Activated CD8-positive, alpha-beta memory T cell treated with anti-CD3 and anti-CD28 coated beads for 24 hours (primary cell): ENCODE data around the gene RPS6KA6.

Experiments
- DNase-seq: peaks from one replicate; pipeline ENCODE4 v3.0.0-alpha.2; 2020

RPS6KA6 gene

DNA sequence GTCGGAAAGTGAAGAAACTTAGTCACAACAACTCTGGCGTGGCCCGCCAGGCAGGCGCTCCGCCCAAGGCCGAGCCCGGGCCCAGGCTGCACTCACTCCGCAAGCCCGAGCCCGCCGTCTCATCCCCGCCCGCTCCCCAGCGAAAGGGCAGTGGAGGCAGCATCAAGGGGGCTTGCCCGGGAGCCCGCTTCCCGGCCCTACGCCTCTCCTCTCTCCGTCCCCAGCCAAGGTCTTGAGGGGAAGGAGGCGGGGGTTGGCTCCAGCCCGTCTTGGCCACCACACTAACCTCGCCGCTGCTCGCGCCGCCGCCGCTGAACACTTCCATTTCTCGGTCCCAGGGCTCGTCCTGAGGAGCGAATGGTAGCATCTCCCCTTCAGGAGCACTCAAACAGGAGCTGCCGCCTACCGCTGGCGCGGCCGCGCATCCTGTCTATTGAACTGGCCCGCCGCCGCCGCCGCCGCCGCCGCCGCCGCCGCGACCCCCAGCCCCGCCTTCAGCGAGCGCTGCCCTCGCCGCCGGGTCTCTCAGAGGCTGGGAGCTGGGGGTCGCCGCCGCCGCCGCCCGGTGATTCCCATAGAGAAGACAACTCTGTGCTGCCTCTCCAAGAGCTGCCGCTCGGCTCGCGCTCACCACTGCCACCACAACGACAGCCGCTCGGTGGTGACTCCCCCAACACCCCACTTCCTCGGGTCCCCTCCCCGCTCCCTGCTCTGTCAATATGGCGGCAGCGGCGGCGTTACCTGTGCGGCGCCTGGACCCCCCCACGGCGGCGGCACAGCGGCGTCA lies at the start of gene RPS6KA6:
RPS6KA6 (minus strand) TSS at position 667 of the 787 bp plus-strand sequence; CDS start at position 367, 300 bp downstream.
- peak; percentile 54 for DNase-seq

DNA sequence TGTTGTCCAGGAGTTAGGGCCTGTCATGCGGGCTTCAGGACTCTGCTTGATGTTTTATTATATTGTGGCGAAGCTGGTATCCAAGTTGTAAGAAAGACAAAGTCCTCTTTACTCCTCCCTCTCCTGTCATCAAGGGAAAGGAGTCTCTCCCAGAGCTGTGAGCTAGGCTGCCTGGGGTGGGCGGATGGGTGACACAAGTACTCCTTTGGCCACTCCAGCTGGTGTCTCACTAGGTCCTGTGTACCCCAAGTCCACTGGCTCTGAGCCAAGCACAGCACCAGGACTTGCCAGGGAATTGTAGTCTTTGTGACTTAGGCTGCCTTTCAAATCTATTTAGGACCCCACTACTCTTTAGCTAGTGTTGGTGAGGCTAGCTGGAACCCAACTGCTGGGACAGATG lies 36.7 kb upstream of the RPS6KA6 start:
- DNase-seq = no peak

DNA sequence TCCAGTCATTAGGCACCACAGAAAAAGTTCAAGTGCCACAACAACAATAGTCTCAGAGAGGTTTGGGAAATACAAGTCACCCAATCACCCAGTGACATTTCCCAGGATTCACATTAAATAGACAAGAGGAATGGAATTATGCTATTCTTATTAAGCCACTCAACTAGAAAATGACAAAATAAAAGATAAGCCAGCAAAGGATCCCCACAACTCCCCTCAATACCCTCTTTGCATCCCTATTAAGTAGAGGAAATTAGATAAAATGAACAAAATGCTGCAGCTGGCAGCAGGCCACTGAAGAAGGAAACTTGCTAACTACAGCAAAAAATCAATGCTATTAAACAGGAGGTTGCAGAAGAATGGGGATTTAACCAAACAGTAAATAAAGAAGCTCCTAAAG lies 35.3 kb upstream of the RPS6KA6 start:
- no peak for DNase-seq

DNA sequence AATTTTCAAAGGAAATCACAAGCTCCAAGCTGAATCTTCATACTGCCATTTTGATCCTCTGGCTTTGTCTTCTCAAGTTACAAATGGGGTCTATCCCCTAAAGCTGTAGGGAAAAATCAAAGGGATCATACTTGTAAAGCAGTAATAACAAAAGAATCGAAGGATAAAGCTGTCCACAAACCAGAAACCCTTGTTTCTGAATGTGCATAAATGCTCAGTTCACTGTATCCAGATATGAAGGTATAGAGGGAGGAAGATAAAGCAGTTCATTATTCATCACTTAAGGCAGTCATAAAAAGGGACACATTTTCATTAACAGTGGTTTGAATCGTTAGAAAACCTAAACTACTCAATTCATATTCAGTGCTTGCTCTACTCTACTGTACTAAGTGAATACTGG lies 33.2 kb upstream of the RPS6KA6 start:
- DNase-seq = no peak

DNA sequence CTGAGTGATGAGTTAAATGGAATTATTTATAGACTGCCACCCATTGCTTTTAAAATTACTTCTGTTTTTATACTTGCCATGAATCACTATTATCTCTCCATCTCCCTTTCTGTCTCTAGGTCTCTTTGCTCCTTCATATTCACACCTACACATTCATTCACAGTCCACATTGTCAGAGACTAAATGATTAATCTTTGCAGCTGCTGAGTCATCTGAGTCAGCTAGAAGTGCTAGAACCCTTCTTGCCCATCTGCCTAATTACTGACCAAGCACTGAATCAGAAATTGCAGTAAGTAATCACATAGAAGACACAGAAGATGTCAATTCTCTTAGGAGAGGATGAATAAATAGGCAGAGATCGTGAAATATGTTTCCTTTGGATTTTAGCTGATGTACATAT lies 31.6 kb upstream of the RPS6KA6 start:
- DNase-seq = no peak

DNA sequence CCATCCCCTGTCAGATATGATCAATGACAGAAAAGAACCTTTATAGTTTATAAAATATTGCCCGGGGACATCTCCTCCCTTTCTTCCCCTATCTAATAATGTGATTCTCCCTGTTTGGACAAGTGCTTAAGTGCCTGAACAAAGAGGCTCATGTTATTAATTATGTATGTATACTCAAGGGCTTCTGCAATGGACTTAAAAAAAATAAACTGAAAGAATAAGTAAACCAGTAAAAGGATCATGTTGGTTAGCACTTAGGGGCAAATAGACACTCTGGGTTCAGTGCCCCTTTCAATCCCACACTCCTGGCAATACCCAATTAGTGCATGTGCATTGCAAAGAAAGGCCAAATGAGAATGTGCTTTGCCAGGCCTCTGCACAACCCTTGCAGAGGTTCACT lies 30.7 kb upstream of the RPS6KA6 start:
- no peak for DNase-seq

DNA sequence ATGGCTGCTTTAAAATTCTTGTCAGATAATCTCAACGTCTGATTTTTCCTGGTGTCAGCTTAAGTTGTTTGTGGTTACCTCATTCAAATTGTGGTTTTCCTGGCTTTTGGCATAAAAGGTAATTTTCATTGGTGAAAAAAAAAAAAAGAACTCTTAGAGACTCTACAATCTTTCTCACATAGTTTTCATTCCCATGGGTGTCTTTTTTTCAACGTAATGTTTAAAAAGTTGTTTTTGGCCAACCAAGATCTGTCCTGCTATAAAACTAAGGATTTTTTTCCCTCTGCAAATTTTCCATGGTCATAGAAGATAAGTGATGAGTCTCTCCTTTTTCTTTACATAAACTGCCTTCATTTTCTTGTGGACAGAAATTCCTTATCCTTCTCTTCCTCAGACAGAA lies 28.9 kb upstream of the RPS6KA6 start:
- DNase-seq = no peak

DNA sequence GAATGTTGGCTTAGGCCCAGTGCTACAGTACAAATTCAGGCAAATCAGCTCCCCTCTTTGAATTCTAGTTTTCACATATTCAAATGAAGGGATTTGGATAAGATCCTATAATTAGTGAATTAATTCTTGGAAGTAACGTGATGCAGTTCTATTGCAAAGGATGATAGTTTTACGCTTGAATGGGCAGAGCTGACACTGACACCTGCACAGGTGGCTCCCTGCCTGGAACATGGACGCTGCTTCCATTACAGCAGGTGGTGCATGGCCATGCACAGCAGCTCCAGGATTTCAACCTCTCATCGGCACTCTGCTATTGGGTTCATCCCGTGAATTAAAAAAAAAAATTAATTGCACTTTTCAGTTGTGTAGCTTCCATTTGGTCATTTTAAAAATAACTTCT lies 28.4 kb upstream of the RPS6KA6 start:
- no peak for DNase-seq

DNA sequence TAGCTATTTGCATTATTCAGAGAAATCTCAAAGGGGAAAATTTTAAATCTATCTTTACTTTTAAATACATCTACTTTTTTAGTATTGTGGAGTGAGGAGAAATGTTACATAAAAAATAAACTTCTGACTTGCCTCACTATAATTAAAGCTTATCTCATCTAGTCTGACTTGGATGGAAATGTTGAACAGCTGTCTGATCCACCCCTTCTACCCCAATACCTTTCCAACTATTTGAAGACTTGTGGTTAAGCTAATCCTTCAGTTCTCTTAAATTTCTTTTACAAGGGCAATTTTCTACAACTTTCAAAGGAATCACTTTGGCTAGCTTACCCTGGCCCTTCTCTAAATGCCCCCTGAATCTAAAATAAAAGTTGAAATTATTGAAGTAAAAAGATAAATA lies 17.3 kb upstream of the RPS6KA6 start:
- DNase-seq = no peak

DNA sequence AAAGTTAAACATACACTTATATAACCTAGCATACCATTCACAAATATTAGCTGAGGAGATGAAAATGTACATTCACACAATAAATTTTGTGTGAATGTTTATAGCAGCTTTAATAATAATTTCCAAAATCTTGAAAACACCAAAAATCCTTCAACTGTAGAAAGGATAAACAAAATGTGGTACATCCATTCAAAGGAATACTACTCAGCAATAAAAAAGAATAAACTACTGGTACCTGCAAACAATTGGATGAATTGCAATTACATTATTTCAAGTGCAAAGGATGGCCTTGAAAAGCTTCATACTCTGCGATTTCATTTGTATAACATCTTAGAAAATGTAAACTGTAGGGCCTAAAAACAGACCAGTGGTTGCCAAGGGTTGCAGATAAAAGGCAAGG lies 11.7 kb upstream of the RPS6KA6 start:
- DNase-seq = no peak

DNA sequence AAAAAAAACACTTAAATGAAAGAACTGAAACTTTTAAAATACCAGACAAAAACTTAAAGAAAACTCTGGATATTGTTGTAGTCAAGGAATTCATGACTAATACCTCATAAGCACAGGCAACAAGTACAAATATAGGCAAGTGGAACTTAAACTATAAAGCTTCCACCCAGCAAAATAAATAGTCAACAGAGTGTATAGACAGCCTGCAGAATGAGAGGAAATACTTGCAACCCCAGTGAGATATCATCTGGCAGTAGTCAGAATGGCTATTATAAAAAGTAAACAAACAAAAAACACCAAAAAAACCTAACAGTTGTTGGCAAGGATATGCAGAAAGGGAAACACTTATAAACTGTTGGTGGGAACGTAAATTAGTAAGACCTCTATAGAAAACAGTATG lies 9.6 kb upstream of the RPS6KA6 start:
- DNase-seq = no peak

DNA sequence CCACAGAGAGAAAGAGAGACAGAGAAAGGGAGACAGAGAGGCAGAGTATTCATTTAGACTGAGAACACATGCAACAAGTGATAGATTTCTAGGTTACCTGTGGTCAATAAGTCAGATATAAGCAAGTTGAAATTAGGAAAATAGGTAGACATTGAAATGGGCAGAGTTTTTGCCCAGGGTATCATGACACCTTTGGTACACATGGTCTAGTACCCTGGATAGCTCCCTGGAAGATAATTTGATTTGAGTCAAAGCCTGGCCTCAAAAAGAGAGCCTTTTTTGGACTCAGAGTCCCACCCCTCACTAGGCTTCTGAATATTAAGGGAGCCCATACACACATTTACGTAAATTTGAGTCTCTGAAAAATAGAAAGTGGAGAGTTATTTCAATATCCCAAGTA lies 4.0 kb upstream of the RPS6KA6 start:
- DNase-seq = no peak

DNA sequence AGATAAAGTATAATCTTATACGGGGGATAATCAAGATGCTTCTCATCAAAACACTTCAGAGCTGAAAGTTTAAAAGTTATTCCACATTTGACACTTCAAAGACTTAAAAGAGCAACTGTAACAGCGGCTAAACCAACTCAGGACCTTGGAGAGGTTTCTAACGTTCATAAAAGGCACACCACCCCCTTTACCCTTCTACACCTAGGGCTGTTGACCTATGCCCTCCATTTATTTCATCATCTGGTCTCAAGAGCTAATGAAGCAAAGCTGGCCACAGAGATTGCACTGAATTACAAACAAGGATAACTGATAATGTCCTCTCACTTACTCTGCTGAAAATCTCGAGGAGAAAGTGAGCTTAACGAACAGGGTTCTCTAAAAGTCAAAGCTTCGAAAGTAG lies 1.1 kb upstream of the RPS6KA6 start:
- no peak for DNase-seq

DNA sequence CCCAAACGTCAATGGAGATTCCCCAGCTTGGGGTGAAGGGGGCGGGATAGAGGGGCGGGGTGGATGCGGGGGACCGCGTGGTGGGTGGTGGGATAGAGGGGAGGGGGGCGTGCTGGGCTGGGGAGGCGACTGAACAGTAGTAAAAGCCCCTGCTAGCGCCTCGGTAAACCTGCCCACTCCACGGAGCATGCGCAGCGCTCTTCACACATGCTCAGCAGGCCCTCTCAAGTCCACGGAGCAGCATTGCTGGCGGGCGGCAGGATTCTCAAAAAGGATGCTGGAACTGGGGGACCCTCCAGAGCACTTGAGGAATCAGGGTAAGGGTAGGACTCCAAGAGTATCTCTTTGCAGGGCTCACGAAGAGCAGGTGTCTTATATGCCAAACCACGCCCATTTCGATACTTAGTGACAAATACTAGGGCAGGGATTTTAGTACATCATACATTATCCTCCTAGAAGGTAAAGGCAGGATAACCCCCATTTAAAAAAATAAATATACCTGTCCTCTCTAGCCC lies 378 bp upstream of the RPS6KA6 start:
- peak; percentile 56 for DNase-seq

DNA sequence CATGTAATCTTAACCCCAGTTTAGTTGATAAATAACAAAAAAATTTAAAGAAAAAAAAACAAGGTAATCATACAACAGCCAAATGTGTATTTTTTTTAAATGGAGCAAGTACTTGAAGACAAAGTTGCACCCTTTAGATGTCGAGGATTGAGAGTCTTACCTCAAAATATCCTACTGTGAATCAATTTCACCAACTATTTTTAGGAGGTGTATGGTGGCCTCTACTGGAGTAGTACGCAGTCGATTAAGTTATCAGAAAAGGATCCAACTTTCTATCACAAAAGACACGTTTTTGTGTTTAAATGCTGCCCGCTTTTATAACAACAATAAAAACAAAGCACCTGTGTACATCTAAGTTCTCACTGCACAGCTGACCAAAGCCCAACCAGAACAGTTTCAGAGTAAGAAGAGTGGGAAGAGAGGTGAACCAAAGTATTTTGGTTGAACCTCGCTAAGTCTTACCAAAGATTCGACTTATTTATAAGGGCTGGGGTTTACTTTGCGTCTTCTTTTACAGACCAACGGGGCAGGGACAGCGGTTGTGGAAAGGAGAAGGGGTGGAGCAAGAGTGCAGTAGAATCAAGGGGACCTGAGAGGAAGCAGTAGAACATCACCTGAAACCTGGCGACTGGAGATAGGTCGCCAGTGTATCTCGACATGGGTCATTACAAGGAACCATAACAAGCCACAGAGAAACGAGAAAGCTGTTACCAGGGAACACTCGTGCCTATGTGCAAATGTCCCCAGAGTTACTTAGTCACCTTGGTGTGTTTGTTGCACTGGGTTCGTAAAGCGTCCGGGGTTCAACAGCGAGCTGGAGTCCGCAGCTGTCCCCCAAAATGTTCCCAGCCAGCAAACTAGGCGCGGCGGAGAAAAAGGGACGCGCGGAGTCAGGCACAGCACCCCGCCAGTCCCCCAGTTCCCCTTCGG lies 1.1 kb downstream of the RPS6KA6 start:
- DNase-seq = no peak

DNA sequence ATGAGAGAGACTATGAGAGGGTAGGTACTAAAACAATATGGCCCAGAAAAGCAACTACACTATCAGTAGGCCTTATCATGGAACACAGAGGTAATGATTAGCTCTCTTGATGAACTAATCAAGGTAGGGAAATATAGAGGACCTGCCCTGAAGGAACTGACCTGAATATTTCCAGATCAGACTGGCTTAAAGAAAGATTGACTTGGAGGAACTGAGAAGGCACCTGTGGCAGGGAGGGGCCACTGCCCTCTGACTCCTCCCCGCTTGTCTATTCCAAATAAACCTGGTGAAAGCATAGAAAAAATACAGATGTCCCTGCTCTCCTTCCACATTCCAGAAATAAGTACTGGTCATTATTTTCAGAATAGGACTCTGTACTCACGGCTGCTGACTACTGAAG lies 5.5 kb downstream of the RPS6KA6 start:
- no peak for DNase-seq

DNA sequence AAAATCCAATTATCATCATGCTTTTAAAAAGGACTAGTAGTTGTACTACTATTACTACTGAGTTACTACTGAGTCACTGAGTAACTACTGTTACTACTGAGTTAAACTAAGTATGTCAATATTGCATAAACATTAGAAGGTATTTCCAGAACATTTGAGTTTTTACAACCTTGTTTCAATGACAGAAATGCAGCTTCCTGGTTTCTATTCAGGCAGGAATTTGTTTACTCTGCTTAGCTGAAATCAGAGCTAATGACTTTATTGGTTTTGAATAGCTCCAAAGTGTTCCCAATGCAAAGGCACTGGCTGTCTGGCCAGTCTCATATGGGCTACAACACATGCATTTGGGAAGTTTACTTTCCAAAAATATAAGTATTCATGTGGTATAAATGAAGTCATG lies 12.0 kb downstream of the RPS6KA6 start:
- no peak for DNase-seq

DNA sequence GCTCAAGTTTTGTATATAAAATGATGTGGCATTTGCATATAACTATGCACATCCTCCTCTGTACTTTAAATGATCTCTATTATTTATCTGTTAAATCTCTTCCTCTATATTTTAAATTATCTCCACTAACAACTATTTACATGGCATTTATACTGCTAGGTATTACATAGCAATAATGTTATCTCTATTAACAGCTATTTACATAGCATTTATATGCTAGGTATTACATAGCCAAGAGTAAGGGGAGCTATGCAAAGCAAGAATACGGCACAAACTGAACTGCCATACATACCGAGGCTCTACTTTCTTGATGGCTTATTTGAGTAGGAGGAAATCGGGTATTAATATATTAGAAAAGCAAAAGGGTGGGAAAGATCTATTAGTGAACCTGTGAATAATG lies 12.7 kb downstream of the RPS6KA6 start:
- no peak for DNase-seq

DNA sequence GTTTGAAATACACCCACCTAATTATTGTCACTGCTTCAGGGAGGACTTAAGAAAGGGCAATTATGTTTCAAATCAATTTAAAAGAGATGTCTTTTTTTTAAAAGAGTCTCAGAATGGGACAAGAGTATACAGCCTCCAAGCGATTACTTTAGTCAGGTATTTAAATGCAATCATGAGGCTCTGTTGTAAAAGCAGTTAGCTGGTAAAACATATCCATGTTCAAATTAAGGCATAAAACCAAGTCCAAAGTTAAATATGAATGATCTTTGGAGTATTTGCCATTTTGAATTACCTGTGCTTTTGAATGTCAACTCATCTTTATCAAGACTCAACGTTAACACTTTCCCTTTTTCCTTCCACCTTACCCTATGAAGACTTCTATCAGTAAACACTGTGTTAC lies 13.7 kb downstream of the RPS6KA6 start:
- no peak for DNase-seq

DNA sequence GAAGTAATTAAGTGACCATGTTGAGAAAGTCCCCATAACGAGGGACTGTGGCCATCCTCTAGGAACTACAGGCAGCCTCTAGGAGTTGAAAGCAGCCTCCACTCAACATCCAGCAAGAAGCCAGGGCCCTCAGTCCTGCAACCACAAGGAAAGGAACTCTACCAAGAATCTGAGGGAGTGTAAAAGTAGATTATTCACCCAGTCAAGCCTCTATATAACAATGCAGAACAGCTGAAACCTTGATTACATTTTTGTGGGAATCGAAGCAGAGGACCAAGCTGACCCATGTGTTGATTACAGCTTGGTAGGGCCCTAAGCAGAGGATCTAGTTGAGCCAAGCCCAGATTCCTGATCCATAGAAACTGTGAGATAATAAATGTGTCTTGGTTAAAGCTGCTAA lies 17.1 kb downstream of the RPS6KA6 start:
- no peak for DNase-seq

DNA sequence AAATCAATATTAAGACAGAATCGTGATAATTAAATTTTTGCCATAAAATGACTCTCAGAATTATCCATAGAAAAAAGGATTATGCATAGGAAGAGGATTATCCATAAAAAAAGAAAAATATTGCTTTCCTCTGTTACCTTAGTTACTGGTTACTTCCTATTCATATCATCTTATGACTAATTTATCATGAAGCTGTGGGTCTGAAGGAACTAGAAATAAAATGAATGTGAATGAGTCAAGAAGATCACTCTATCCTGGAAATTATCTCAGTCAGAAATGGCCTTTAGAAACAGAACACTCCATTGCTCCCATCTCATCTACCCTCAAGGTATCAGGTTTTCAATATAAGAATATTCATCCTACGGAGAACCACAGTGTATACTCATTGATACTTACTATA lies 19.4 kb downstream of the RPS6KA6 start:
- DNase-seq = no peak

DNA sequence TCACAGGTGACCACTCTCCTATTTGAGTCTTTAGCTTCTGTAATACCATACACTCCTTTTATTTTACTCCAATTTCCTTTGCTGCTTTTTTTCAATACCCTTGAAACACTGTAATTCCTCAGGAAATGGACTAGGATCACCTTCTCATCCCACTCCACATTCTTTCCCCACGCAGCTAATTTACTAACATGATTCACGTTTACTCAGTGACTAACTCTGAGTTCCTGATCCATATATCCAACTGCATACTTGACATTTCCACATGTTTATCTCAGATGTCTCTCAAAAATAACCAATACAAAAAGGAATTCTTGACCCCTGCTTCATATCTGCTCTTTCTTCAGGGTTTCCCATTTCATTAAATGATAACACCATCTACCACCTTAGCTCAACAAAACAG lies 19.9 kb downstream of the RPS6KA6 start:
- DNase-seq = no peak

DNA sequence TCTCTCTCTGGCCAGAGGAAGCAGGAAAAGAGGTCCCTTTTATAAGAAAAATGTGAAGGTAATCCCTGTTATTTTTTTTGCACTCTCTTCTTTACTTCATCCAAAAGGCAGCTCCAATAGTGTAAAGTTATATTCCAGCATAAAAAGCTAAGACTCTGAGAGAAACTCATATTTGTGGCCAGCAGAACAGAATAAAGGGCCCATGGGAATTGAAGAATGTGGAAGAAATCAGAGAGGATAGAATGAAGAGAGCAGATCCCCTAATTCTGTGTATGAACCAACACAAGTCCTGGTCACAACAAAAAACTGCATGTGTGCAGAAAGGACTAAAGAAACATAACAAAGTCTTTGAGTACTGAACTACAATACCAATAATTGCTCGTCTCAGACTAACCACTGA lies 22.3 kb downstream of the RPS6KA6 start:
- no peak for DNase-seq

DNA sequence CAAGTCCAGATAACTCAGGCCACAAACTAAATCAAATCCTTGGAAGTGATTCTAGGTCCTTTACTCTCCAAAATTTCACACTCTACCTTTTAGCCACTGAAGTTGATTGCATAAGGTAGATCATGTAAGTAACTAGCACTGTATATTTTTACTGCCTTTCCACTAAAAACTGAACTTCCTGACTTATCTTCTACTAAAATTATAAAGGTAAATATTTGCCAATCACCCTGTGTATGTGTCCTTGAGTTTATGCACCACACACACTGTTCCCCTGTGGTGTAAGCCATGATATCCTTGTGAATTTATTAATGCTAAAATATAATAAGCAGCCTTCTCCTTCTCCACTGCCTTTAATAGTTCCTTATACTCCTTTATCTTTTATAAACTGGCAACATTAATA lies 25.6 kb downstream of the RPS6KA6 start:
- DNase-seq = no peak
